ENCODE measurements around the gene TMEM245. TPM values are rescaled to one million over a fixed set of nuclear protein-coding genes. Genes with fewer than 3 reads are reported as not detected.

TMEM245 gene
- polyA plus RNA-seq, 2 of the 4 experiments (the other 2 are of a cell fraction) = 44.9 to 88.9 TPM

GRCh38 chr9:109086221-109086620 lies 33.5 kb downstream of the TMEM245 start:
- H3K4me1 ChIP-seq = peaks cover 36% of the 10 kb centered on the region
- TF ChIP-seq FOSL2 (IDR thresholded peaks at IDR 0.05) (no peak), FOSL2 (CRISPR knock-in tag; IDR thresholded peaks at IDR 0.05) (0 out of 2 replicates have a peak, but pooled peaks have one; percentile 36), JUNB (IDR thresholded peaks at IDR 0.05) (no peak)
- H3K9me3 ChIP-seq = no peaks in the 10 kb centered on the region
- 88% methylated on average over 3 of the region's 3 CpGs for WGBS (ENCODE audit: missing lambda C conversion rate)
- ChIA-PET CTCF (interaction anchor here (1.1 to 1.5 kb wide), 4 partner anchors 21 to 136 kb away, joined by 3 to 5 read pairs (median 3); no protein-coding TSS in a partner anchor), POLR2A (no interaction called here)
- no peak overlapping the region for H3K4me3 ChIP-seq
- DNase-seq (ENCODE audit: low read depth in 1 of 2, low spot score in 1 of 2) = peak in 1 of 2 experiments; percentile 27
- no peak overlapping the region for H3K27ac ChIP-seq
- peak; percentile 50 to 71; a peak in 4 of 6 replicates for ATAC-seq
- no peak for FAIRE-seq
- no peak overlapping the region for H3K4me2 ChIP-seq

GRCh38 chr9:109085510-109085909 lies 34.2 kb downstream of the TMEM245 start:
- no peak overlapping the region for H3K27ac ChIP-seq
- H3K9me3 ChIP-seq = no peaks in the 10 kb centered on the region
- DNase-seq (ENCODE audit: low read depth in 1 of 2, low spot score in 1 of 2) (no peak), FAIRE-seq (no peak), ATAC-seq (no peak)
- CTCF ChIA-PET = interaction anchor here (1.1 to 1.5 kb wide), 3 partner anchors 38 to 135 kb away, joined by 3 to 5 read pairs (median 3); no protein-coding TSS in a partner anchor
- POLR2A ChIA-PET = no interaction called here
- TF ChIP-seq EHMT2 (IDR thresholded peaks at IDR 0.05; ENCODE audit: low read depth) (no peak), NPAS2 (CRISPR knock-in tag; IDR thresholded peaks at IDR 0.05; ENCODE audit: borderline replicate concordance) (no peak), CEBPB (IDR thresholded peaks at IDR 0.05) (no peak), HDAC2 (IDR thresholded peaks at IDR 0.05) (no peak), EP300 (IDR thresholded peaks at IDR 0.05) (no peak), RFX5 (IDR thresholded peaks at IDR 0.05) (no peak), HOXB5 (CRISPR knock-in tag; IDR thresholded peaks at IDR 0.05) (no peak), MAFK (IDR thresholded peaks at IDR 0.05; ENCODE audit: partially characterized antibody) (no peak), CBX8 (IDR thresholded peaks at IDR 0.05) (no peak), PHF8 (IDR thresholded peaks at IDR 0.05; ENCODE audit: borderline replicate concordance, low read depth) (no peak), HES2 (IDR thresholded peaks at IDR 0.05) (no peak), ZFP36 (IDR thresholded peaks at IDR 0.05; ENCODE audit: borderline replicate concordance, partially characterized antibody) (no peak), ZSCAN20 (CRISPR knock-in tag; IDR thresholded peaks at IDR 0.05) (no peak), E2F6 (IDR thresholded peaks at IDR 0.05; ENCODE audit: borderline replicate concordance, low read depth) (no peak), BHLHE40 (IDR thresholded peaks at IDR 0.05; ENCODE audit: low read depth, low read length) (no peak)
- TF ChIP-seq, protein P1, sequence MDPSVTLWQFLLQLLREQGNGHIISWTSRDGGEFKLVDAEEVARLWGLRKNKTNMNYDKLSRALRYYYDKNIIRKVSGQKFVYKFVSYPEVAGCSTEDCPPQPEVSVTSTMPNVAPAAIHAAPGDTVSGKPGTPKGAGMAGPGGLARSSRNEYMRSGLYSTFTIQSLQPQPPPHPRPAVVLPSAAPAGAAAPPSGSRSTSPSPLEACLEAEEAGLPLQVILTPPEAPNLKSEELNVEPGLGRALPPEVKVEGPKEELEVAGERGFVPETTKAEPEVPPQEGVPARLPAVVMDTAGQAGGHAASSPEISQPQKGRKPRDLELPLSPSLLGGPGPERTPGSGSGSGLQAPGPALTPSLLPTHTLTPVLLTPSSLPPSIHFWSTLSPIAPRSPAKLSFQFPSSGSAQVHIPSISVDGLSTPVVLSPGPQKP (IDR thresholded peaks at IDR 0.05; ENCODE audit: low read depth, low read length) = no peak
- no peak overlapping the region for H3K4me2 ChIP-seq
- H3K4me1 ChIP-seq = peaks cover 36% of the 10 kb centered on the region
- H3K4me3 ChIP-seq = no peak overlapping the region

DNA sequence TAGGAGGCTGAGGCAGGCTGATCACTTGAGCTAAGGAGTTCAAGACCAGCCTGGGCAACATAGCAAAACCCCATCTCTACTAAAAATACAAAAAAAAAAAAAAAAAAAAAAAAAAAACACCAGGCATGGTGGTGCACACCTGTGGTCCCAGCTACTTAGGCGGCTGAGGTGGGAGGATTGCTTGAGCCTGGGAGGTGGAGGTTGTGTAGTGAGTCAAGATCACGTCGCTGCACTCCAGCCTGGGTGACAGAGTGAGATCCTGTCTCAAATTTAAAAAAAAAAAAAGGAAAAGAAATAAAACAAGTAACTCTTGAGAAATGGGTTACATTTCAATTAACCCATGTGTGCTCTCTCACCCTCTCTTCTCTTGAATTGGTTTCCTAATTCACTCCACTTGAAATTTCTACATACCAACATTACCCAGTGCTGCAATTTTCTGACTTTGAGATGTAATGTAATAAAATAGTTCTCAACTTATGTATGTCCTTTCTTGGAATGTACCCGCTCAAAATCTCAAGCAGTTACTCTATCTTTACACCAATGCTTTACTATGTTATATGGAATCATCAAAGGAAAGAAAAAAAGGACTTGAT lies 35.8 kb downstream of the TMEM245 start:
- no peak for FAIRE-seq
- H3K4me3 ChIP-seq = no peak overlapping the region
- peaks cover 34% of the 10 kb centered on the region for H3K4me1 ChIP-seq
- H3K4me2 ChIP-seq = no peak overlapping the region
- H3K9me3 ChIP-seq = no peaks in the 10 kb centered on the region
- ChIA-PET CTCF (no interaction called here), POLR2A (no interaction called here)
- no peak for DNase-seq (ENCODE audit: low read depth in 1 of 2, low spot score in 1 of 2)
- no peak for ATAC-seq
- whole genome bisulfite sequencing (ENCODE audit: missing lambda C conversion rate) = 94% methylated on average over 4 of the region's 4 CpGs
- H3K27ac ChIP-seq = no peak overlapping the region
- no peak for TF ChIP-seq REST (IDR thresholded peaks at IDR 0.05)
- TF ChIP-seq, protein P2, sequence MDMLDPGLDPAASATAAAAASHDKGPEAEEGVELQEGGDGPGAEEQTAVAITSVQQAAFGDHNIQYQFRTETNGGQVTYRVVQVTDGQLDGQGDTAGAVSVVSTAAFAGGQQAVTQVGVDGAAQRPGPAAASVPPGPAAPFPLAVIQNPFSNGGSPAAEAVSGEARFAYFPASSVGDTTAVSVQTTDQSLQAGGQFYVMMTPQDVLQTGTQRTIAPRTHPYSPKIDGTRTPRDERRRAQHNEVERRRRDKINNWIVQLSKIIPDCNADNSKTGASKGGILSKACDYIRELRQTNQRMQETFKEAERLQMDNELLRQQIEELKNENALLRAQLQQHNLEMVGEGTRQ (IDR thresholded peaks at IDR 0.05) = no peak
- TF ChIP-seq RFX5 (IDR thresholded peaks at IDR 0.05) = no peak
- TF ChIP-seq RARB (CRISPR knock-in tag; IDR thresholded peaks at IDR 0.05) = no peak
- TF ChIP-seq CHD4 (IDR thresholded peaks at IDR 0.05; ENCODE audit: borderline replicate concordance) = no peak
- no peak for TF ChIP-seq EP300 (IDR thresholded peaks at IDR 0.05)
- no peak for TF ChIP-seq SREBF2 (IDR thresholded peaks at IDR 0.05)
- no peak for TF ChIP-seq HMGXB4 (CRISPR knock-in tag; IDR thresholded peaks at IDR 0.05; ENCODE audit: borderline replicate concordance)
- no peak for TF ChIP-seq HOXA7 (CRISPR knock-in tag; IDR thresholded peaks at IDR 0.05)
- TF ChIP-seq JUNB (IDR thresholded peaks at IDR 0.05) = no peak
- no peak for TF ChIP-seq ZFP36 (IDR thresholded peaks at IDR 0.05; ENCODE audit: borderline replicate concordance, partially characterized antibody)
- no peak for TF ChIP-seq BHLHE40 (IDR thresholded peaks at IDR 0.05; ENCODE audit: low read depth, low read length)
- no peak for TF ChIP-seq JUN (IDR thresholded peaks at IDR 0.05)
